Ureter (tissue), 1 donor: ENCODE data around the gene HGS. TPM values are rescaled to one million over a fixed set of nuclear protein-coding genes. Genes with fewer than 3 reads are reported as not detected.
A peak's percentile ranks its signal among the peaks of the same experiment; 100 is the strongest.
"Not testable (repeated sequence)": the region's sequence is repeated elsewhere in the genome, so short reads cannot be mapped to it uniquely, and the experiment has no call there.

ENCODE experiments used
- DNase-seq: peaks from one replicate; pipeline ENCODE4 v3.0.0-alpha.2; 2020; ENCODE audit warnings: low spot score
- total RNA-seq: library from RNA; stranded (reverse); gene quantifications from one replicate; pipeline ENCODE4 v1.2.4, GENCODE V29; 2023
- donor health status: DM: yes; HTN: yes; CAD: no.

The HGS gene
- total RNA-seq, 1 donor from 2014 or later = 101 TPM

DNA sequence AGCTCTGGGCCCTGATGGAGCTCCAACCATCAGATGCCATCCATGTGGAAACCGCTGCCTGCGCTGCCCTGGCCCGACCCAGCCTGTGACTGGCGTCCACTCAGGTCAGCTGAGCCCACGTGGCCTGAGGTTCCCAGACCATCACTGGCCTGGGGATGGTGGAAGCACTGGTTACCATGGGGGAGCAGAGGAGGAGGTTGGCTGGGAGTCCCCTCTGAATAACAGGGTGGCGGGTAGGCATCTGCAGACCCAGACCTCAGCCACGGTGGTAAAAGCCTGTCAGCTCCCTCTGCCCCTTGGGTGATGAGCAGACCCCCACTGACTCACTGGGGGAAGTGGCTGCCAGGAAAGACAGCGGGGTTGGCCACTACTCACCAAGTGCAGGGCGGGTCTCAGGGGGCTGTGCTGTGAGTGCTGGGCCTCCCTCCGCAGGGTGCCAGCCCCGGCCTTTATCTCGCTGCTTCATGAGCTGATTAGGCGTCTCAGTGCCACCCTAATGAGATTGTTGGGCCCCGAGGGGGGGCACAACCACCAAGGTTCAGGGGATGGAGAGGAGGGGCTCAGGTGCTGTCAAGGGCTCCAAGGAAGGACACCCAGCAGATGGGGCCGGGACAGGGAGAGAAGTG lies 27.6 kb upstream of the HGS start, which contains the start of gene PDE6G:
PDE6G (minus strand) TSS at position 425 of the 626 bp plus-strand sequence. CDS start 3,237 bp downstream, outside the sequence.
- no peak for DNase-seq

DNA sequence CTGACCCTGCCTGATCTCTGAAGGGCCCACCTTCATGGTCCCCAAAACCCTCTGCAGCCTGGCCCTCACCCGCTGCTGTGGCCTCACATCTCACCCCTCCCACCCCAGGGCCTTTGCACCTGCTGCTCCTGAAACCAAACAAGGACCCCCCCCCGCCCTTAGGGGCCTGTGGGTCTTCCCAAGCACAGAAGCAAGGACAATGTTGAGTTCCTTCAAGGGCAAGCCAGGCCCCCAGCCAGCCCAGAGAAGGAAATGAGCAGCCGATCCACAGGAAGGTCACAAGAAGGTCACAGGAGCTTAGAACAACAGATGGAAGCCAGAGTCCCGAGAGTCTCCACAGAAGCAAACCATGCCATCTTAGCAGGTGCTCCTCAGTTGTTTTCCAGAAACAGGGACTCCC lies 27.0 kb upstream of the HGS start:
- DNase-seq = no peak

DNA sequence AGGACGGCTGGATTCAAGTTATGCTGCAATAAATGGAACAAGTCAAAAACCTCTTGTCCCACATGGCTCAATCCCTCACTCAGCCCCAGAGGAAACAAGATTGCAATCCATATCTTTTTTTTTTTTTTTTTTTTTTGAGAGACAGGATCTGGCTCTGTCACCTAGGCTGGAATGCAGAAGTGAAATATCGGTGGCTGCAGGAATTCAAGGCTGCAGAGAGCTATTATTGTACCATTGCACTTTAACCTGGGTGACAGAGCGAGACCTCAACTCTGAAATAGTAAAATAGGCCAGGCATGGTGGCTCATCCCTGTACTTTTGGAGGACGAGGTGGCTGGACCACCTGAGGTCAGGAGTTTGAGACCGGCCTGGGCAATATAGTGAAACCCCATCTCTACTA lies 24.8 kb upstream of the HGS start:
- no peak for DNase-seq

DNA sequence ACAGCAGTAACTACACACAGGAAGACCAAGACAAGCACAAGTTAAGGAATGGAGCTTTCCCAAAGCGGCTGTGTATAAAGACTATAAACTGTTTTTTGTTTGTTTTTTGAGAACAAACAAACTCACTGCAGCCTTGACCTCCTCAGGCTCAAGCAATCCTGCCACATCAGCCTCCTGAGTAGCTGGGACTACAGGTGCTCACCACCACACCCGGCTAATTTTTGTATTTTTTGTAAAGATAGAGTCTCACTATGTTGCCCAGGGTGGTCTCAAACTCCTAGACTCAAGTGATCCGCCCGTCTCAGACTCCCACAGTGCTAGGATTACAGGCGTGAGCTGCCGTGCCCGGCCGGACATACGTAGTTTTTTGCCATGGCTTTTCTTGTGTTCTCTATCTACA lies 23.4 kb upstream of the HGS start:
- DNase-seq = no peak

DNA sequence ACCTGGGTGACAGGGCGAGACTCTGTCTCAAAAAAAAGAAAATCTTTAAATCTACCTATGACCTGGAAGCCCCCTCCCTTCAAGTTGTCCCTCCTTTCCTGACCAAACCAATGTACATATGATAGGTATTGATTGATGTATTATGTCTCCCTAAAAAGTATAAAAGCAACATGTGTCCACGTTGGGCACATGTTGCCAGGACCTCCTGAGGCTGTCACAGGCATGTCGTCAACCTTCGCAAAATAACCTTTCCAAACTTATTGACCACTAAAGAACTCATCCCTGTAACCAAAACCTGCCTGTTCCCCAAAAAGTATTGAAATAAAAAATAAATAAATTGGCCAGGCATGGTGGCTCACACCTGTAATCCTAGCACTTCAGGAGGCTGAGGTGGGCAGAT lies 21.8 kb upstream of the HGS start:
- DNase-seq = no peak

DNA sequence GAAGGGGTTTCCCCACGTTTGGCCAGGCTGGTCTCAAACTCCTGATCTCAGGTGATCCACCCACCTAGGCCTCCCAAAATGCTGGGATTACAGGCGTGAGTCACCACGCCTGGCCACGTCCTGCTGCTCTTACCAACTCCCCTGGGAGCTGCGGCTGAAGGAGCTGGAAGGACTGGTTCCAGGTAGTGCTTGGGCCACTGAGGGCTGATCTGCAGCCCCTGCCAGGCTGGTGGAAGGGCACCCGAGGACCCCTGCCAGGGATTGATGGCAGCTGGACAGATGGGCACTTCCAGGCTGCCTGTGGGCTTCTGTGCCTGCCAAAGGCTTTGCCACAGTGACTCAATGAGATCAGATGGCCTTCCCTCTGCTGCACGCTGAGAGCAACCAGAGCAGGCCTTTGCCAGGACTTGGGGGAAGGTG lies 19.8 kb upstream of the HGS start:
- DNase-seq = no peak

DNA sequence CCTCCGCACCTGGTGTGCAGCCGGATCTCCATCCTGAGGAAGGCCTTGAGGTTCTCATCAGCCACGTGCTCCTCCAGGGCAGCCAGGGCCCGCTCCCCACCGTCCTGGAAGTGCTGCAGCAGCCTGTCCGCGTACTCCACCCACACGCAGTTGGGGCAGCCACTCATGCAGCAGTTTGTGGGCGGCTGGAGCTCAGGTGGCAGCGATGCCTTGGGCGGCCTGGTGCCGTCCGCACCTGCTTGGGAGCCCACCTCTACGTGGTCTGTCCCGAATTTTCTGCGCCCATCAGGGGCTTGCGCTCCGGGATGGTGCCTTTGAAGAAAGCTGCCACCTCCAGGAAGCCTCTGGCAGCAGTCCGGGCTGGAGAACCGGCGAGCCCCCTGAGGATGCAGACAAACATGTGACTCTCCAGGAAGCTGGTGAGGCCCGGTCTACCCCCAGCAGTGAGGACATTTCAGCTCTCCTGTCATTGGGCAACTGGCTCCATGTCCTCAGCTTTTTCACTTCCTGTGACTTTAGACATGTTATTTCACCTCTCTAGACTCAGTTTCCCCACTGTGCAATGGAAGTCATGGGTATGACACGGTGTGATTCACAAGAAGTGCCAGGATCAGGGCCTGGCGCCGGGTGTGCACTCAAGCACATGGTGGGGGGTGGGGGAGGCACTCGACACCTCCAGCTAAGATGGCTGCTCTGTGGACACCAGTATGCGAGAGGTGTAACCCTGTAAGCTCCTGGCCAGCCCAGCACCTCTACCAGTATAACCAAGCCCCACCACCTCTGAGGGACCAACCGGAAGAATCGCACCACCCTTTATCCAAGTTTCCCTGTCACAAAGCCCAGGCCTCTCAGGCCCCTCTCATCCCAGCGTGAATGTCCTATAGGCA lies 18.4 kb upstream of the HGS start:
- no peak for DNase-seq

DNA sequence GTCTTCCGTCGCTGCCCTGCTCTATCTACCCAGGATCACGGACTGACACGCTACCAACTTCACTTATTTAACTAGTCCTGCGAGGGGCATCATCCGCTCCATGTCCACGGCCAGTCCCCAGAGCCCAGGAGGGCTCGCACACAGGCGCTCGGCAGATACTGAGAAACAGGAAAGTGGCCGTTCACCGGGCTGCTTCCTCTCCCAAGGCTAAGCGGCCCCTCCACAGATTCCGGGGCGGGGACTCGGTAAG lies 17.8 kb upstream of the HGS start:
- no peak for DNase-seq

DNA sequence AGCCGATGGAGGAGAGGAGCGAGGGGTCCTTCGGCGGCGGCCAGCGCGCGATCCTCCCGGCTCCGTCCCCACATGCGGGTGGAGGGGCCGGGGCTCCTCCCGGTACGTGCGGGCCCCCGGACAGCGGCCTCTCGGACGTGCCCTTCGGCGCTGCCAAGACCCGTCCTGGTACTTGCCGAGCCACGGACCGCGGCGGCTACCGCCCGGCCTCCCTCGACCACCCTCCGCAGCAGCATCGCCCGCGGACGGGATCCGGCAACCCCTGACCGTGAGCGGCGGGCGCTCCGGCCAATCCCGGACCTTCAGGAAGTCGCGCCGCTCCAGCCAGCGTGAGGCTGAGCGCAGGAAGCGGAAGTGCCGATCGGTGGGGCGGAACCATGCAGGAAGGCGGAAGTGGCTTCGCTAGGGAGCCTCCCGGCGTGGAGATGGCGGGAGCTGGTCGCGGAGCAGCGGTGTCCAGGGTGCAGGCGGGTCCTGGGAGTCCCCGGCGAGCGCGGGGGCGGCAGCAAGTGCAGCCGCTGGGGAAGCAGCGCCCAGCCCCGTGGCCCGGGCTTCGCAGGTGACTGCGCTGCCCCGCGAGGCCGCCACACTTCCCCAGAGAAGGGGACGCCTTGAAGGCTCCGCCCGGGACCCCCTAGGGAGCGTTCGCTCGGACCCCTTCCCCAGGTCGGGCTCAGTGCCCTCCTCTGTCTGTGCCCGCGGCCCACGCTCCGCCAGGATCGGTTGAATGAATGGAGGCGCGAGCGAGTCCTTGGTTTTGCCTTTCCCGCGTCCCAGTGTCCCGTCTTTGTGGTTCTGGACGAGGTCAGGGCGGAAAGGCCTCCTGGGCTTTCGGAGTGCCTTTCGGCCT lies 17.2 kb upstream of the HGS start, which contains the start of the genes CCDC137 and OXLD1:
CCDC137 (plus strand) TSS at position 396 of the 850 bp plus-strand sequence; CDS start at position 426, 30 bp downstream.
OXLD1 (minus strand) TSS at position 264 of the 850 bp plus-strand sequence; CDS start at position 236, 28 bp downstream.
- DNase-seq = peak; percentile 97

DNA sequence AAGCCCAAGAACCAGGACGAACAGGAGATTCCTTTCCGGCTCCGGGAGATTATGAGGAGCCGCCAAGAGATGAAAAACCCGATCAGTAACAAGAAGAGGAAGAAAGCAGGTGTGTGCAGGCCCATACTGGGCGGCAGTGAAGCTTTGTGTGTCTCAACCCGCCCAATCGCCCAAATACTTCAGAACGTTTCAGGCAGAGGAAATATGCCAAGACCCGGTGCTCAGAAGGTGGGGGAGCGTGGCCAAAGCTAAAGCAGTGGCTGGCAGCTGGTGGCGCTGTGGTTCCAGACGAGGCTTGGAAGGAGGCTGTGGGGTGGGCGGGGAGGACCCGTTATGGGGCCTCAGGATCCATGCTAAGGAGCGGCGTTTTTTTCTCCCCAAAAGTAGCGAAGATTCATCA lies 16.1 kb upstream of the HGS start:
- DNase-seq = peak; percentile 64

DNA sequence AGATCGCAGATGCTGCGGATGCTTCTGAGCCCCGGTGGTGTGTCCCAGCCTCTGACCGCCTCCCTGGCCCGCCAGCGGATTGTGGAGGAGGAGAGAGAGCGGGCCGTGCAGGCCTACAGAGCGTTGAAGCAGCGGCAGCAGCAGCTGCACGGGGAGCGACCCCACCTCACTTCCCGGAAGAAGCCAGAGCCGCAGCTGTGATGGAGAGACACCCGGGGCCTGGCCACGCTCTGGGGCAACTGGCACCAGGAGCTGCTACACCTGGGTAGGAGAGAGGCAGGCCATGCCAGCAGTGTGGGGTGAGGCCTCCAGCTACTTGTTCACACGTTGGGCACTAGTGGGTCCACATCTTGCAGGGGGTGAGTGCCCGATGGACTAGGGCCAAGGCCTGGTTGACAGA lies 11.3 kb upstream of the HGS start:
- no peak for DNase-seq

DNA sequence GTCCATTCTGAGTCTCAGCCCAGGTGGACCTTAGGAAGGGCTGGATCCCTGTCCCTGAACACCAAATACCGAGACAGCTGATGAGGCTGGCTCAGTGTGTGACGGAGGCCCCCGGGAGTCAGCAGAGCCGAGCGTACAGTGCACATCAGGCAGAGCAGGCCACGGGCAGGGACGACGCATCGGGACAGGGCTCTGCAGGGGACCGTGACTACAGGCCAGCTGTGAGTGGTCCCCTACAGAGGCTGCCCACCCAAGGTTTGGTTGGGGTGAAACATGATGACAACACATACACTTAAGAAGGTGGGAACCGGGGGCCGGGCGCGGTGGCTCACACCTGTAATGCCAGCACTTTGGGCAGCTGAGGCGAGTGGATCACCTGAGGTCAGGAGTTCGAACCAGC lies 10.9 kb upstream of the HGS start:
- no peak for DNase-seq

DNA sequence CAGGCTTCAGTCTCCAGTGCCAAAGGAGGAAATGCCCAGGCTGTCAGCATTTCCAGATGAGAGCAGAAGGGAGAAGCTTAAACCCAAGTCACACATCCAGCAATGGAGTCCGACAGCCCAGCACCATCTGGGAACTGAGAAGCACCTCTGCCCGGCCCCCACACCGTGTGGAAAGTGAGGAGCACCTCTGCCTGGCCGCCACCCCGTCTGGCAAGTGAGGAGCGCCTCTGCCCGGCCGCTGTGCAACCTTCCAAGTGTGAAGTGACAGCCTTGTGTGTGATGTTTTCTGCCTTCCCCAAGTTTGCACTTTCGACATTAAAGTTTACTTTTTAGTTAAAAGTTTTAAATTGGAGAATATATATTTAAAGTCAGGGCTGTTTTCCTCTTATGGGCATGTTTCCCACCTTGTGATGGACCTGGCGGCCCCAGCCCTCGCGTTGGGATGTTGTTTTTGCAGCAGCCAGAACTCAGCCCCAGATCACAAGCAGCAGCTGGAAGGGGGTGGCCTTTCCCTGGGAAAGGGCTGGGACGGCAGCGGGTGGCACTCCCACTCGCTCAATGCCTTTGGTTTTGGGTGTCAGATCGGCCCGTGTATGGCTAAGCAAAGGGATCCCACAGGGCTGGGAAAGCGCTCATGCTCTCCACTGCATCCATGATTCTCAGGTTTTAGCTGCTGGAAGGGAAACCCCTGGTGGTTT lies 10.1 kb upstream of the HGS start:
- DNase-seq = no peak

DNA sequence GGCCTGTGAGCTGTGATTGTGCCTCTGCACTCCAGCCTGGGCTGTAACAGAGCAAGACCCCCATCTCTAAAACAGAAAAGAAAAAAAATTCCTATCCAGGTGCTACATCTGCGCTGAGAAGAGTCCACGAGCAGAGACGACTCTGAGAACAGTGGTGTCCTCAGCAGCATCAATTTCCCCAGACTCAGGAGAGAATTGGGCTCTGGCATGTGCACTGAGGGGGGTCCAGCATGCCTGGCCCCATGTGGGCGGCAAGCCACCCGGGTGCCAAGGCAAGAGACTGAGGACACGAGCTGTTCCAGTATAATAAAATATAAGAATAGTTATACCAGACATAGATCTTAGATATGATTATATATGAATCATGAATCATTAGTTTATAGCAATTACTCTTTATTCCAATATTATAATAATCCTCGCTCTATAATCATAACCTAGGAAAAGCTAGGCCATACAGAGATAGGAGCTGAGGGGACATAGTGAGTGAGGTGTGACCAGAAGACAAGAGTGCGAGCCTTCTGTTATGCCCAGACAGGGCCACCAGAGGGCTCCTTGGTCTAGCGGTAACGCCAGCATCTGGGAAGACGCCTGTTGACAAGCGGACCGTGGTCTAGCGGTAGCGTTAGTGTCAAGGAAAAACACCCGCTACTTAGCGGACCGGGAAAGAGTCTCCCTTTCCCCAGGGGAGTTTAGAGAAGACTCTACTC lies 8.1 kb upstream of the HGS start:
- DNase-seq = not testable (repeated sequence)

DNA sequence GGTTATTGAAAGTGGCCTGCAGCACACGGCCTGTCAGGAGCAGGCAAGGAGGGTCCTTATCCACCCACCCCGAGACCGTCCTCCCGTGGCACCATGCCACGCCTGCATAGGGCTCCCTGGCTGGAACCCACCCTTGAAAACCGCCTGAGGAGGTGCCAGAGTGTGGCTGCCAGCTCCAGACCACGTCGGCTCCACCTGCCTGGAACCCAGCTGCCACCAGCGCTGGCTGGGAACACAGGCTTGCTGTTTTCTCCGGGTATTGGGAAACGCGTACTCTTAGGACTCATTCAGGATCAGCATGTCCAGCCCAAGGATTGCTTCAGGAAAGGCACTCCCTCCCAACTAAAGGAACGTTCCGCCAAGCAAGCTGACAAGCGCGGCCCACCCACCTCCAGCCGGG lies 6.9 kb upstream of the HGS start:
- no peak for DNase-seq

DNA sequence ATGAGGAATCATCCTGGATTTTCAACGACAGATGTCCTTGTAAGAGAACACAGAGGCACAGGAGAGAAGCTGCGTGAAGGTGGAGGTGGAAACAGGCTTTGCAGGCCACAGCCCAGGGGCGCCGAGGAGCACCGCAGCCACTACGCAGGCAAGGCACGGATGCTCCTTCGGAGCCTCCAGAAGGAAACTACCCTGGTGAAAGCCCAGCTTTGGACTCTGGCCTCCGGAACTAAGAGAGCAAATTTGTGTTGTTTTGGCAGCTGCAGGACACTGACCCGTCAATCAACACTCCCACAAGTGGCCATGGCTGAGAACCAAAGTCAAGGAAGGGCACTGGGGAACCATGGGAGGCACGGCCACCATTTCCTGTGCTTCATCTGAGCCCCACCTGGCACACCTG lies 3.7 kb upstream of the HGS start:
- DNase-seq = no peak

DNA sequence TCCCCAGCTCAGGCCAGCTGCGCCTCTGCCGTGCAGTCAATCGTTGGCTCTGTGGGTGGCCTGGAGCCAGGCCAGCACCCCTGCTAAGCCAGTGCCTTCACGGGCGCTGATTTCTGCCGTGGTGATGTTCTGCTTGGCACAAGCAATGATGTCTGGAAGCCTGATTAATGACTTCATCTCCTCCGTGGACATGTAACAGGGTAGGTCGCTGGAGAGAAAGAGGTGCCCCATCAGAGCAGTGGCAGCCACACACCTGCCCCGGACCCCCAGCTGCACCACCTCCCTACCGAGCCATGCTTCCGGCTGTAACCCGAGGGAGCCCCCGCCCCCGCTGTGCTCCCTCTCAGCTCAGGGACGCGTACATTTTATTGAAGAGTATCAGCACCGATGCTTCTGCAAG lies 2.1 kb upstream of the HGS start:
- DNase-seq = no peak

DNA sequence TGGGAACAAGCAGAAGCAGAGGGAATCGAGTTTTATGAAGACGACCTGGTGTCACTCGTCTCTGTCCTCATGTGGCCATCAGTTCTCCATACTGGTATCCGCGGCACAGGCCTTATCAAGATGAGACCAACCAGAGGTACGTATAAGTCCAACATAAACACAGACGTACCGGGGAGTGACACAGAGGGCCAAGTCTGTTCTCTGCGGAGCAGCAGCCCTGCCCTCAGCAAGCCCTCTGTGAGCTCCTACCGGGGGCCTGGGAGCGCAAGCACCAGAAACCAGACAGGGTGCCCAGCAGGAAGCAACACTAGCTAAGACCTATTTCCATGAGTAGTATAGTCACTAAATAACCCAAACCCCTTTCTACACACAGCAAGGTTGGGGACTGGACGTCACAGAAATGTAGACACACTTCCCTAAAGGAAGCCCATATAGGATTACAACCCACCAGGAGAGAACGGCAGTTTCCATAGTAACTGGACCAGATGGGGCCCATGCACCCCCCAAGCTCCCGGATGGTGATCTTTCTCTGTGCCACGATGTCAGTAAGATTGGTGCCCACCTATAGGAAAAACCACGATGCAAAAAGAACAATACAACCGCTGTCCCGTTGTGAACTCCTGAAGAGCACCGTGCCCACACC lies 1.1 kb upstream of the HGS start:
- no peak for DNase-seq

DNA sequence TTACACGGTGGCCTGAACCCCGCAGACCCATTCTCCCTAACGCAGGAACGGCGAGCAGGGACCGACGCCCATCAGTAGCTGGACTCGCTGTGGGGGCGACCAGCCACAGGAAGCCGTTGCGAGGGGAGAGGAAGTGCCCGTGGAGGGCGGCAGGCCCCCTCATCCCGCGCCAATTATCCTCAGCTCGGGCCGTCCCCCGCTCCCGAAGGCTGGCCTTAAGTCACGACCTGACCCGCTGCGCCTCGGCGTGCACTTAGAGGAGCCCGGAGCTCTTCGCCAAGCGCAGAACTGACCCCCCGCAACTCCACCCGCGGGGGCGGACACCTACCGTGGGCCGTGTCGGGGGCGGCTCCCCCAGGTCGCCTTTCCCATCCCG lies 615 bp upstream of the HGS start:
- no peak for DNase-seq

DNA sequence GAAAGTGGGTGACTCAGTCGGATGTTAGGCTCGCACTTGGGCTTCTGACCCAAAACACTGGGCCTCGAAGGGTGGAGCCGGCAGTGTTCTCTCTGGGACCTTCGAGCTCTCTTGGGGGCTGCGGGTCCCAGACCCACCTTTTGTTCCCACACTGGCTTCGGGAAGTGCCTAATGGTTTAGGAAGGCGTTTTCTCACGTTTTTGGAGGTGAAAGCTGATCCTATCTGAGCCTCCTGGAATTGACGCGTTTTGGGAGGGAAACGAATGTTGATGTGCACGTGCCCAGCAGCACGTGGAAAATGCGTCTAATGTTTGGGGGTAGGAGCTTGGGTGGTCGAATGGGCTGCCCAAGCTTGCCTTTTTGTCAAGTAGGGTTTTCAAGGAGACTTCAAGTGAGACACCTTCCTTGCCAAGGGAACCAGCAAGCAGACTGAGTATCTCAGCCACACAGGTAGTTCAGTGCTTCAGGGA lies 666 bp downstream of the HGS start:
- no peak for DNase-seq

DNA sequence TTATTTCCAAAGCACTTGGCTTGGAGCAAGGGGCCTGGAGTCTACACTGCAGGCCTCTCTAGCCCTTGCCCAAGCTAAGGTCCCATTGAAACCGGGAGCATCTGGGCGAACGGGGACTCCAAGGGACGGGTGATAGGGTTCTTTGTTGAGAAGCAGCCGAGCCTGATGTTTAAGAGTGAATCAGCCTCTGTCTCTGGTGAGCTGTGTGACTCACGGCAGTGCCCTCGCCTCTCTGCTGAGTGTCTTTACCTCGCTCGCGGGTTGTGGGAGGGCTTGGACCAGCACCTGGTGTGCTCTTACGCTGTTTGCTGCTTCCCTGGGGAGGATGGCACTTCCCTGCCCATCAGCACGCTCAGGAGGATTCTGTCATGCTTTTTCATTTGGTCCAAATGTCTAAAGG lies 1.3 kb downstream of the HGS start:
- no peak for DNase-seq
